Stimulated activated CD4-positive, alpha-beta T cell treated with anti-CD3 and anti-CD28 coated beads, TNF-alpha, amount 100 ng/mL, for 48 hours (primary cell): ENCODE results near the gene RPP30.
"Not testable (repeated sequence)": the region's sequence is repeated elsewhere in the genome, so short reads cannot be mapped to it uniquely, and the experiment has no call there.

Source experiments
- DNase-seq, 3 donors: peaks; one replicate each; pipeline ENCODE4 v3.0.0-alpha.2; 2020; ENCODE audit warnings: low read depth in 3 of 3

RPP30 gene

DNA sequence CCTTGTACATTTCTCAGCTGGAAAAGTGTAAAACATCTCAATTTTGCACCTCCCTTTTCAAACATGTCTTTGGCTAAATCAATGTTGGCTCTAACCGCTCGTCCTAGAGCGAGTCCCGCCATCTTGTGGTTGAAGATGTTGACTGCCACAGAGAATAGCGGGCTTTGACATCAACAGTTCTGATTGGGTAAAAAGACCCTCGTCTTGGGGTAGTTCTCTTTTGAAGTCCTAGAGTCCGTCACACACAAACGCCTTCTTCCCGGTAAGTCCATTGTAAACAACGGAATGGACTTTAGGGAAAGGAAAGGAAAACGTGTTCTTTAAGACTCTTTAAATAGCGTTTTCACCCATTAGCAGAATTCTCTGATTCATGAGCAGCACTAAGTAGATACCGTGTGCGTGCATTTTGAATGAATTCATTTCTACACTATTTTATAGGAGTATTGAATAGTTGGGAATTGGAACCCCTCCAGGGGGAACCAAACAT, 452 bp upstream of the RPP30 start:
- no peak for DNase-seq

DNA sequence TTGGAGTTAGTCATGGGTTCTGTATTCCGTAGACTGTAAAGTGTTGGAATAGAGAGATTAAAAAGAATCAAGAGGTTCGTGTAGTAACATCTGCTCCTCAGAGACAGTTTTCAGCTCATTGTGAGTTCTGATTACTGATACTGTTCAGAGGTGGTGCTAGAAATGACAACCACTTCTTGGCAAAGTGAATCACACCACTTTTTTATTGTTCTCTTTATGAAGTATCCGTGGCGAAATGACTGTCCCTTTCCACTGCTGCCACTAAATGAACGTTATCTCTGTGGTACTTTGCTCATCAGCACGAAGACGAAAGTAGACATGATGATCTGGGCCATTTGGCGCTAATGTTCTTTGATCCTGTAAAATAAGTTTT, 860 bp downstream of the RPP30 start:
- DNase-seq: no peak

DNA sequence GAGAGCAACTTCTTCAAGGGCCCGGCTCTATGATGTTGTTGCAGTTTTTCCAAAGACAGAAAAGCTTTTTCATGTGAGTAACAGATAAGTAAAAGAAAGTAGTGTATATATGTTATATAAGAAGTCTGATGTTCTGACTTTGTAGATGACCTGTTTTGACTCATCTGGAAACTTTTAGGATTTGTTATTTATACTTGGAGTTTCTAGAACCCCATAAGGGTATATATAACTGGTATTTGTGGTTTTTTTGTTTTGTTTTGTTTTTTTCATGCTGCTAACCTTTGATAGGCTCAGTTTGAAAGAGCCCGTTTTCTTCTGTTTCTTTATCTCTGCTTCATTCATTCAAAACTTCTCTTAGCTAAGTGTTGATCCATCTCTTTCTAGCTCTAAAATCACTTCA, 7.3 kb downstream of the RPP30 start:
- no peak for DNase-seq

- not testable (repeated sequence) for DNase-seq
Measured at GRCh38 chr10:90880059-90880719, 8.4 kb downstream of the RPP30 start.

- no peak for DNase-seq
Measured at GRCh38 chr10:90884431-90884830, 12.7 kb downstream of the RPP30 start.

- no peak for DNase-seq
Measured at GRCh38 chr10:90885176-90885575, 13.4 kb downstream of the RPP30 start.

DNA sequence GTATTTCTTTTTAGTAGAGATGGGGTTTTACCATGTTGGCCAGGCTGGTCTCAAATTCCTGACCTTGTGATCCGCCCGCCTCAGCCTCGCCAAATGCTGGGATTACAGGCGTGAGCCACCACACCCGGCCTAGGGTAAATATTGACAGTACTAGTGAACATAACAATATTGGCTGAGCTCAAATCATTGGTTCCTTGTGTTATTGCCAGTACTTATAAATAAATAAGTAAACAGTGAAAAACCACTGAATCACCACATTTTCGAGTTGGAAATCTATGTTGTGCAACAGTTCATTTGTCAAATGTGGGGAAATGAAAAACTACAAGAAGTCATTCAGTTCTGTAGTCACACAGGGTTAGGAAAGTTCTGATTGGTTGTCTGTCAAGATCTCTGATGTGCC, 15.8 kb downstream of the RPP30 start:
- no peak for DNase-seq

DNA sequence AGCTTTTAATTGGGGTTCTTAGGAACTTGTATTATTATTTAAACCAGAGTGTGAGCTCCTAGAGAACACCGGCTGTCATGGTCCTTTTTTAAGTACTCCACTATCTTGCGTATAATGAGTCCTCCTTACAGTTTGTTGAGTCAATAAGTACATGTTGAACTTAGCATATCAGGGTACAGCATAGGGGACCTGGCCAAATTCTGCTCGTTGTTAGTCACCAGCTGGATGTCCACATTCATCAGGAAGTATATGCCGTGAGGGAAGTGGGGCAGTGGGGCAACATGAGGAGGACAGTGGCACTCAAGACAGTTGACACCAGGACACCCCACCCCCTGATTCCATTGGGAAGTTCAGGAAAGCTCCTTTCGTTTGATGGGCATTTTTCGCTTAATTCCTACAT, 16.6 kb downstream of the RPP30 start:
- no peak for DNase-seq

- no peak for DNase-seq
Measured at GRCh38 chr10:90889636-90890035, 17.9 kb downstream of the RPP30 start.

GRCh38 chr10:90890347-90890746, 18.6 kb downstream of the RPP30 start:
- DNase-seq: no peak

GRCh38 chr10:90893190-90893589, 21.4 kb downstream of the RPP30 start:
- DNase-seq: no peak

DNA sequence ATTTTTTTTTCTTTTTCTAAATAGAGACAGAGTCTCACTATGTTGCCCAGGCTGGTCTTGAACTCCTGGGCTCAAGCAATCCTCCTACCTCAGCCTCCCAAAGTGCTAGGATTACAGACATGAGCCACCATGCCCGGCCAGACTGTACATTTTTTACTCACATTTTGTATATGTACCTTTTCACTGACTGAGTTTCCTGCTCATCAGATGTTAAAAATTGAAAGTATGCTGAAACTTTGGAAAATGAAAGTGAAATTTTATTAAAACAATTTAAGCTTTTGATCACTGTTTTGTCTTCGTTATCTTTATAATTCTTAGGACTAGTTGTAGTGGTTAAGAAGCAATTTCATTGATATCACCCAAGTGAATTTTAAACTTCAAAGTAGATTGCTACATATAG, 25.1 kb downstream of the RPP30 start:
- not testable (repeated sequence) for DNase-seq

DNA sequence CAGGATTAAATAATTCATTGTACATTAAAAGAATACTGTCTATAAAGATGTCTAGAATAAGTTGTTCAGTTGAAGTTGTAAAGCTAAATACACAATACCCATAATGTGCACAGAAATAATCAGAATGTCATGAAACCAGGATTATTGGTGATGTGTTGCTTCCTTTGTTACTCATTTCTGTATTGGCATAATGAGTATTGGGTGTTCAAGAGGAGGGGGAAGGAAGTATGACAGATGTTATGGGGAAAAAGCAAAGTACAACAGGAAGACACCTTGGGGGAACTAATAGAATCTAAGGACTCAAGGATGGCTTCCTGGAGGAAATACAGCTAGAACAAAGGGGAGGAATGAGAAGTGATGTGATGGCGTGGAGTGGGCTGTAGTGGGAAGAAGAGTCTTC, 34.2 kb downstream of the RPP30 start:
- no peak for DNase-seq

DNA sequence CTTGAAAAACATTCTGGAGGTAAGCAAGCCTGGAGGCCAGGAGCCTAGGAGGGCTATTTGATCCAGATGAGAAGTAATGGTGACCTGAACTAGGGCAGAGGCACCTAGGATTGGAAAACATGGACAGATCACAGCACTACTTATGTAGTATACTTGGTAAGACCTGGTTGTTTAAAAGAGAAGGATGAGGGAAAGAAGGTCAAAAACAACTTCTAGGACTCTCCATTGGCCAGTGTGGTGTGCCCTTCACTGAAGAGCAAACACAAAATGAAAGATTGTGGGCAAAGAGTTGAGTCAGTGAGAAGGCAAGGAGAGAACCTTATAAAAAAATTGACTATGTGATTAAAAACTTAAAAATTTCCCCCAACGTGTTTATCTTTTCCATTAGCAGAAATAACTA, 34.8 kb downstream of the RPP30 start:
- DNase-seq: no peak

- peak; percentile 9 to 32 (median 24) for DNase-seq
Measured at GRCh38 chr10:90911133-90912051, 39.6 kb downstream of the RPP30 start.

GRCh38 chr10:90912174-90912573, 40.4 kb downstream of the RPP30 start:
- DNase-seq: no peak

- DNase-seq: no peak
Measured at GRCh38 chr10:90912854-90913479, 41.2 kb downstream of the RPP30 start.

GRCh38 chr10:90913774-90914420, 42.1 kb downstream of the RPP30 start:
- DNase-seq: no peak

- no peak for DNase-seq
Measured at GRCh38 chr10:90914992-90915765, 43.4 kb downstream of the RPP30 start.

DNA sequence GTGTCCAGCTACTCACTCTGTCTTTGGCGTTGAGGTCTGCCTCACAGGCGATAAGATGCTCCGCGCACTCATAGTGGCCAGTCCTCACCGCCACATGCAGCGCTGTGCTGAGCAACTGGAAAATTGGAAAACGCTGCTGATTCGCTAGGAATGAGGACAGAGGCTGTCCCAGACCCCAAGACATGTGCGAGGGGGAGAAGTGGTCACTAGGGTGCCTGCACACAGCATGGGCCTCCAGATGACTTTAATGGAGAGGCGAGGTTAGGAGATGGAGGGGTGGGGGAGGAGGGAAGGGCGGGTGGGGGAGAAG, 43.9 kb downstream of the RPP30 start:
- DNase-seq: no peak

DNA sequence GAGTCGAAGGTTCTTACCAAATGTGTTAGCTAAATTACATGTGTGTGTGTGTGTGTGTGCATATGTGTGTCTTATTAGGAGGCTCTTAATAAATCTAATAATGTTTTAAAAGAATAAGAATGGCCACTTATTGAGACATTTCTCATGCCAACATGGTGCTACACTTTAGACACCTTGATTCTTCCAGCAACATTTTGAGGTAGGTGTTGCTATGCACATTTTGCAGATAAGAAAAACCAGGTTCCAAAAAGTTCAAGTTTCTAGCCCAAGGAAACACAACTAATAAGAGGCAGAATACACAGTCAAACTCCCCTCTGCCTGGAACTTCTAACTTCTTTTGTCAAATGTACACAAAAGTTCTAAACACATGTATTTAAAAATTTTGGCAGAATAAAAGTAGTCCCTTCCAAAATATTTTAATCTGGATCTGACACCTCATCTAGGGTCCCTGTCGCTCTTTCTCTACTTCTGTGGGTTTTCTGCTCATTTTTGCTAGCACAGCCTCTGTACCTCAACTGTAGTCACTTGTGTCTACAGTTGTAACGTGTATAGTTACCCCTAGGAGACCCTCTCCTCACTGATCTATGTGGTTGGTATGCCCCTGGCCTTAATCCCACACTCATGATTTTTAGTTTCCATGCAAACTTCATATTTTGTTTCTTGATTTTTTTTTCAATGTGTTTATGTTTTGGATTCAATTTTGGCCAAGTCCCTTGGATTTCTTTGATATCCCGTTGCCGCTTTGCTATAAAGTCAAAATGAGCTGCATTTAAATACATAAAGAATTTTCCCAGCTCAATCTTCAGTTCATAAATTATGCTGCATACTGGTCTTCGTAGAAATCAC, 44.8 kb downstream of the RPP30 start:
- no peak for DNase-seq
